Left lung (tissue), 10 donors: ENCODE results near the gene LRRC70. TPM values are rescaled to one million over a fixed set of nuclear protein-coding genes. Genes with fewer than 3 reads are reported as not detected.

Experiments used
- ATAC-seq: fragments of 200-7000 bp; cut with Tn5 transposase; one replicate; pipeline ENCODE4 v1.9.1; 2020; ENCODE audit warnings: moderate library complexity
- DNase-seq, 4 donors: peaks; one replicate each; pipeline ENCODE4 v3.0.0-alpha.2; 2013 to 2020
- H3K27ac ChIP-seq, 2 donors: fragments of 200-600 bp; sonication (generic) in 1 of 2; one replicate each; pipeline versions ENCODE4 v1.5.0 to v1.8.0; 2020 to 2021
- H3K27me3 ChIP-seq, 2 donors: fragments of 200-600 bp; sonication (generic) in 1 of 2; one replicate each; pipeline versions ENCODE4 v1.5.0 to v1.8.0; 2020 to 2021
- H3K36me3 ChIP-seq, 2 donors: fragments of 200-600 bp; sonication (generic) in 1 of 2; one replicate each; pipeline versions ENCODE4 v1.5.0 to v1.8.0; 2020 to 2021
- H3K4me1 ChIP-seq, 2 donors: fragments of 200-600 bp; one replicate each; pipeline ENCODE4 v1.8.0; 2021
- H3K4me3 ChIP-seq, 2 donors: fragments of 200-600 bp; sonication (generic) in 1 of 2; one replicate each; pipeline versions ENCODE4 v1.5.0 to v1.8.0; 2020 to 2021; ENCODE audit warnings: mild to moderate bottlenecking in 1 of 2
- H3K9me3 ChIP-seq, 2 donors: fragments of 200-600 bp; sonication (generic) in 1 of 2; one replicate each; pipeline versions ENCODE4 v1.5.0 to v1.8.0; 2020 to 2021
- intact Hi-C, 2 donors: fragments of 100-400 bp; cut with DNase I; formaldehyde crosslinking; loops; one replicate each; pipeline versions ENCODE4 v1.11.2 to v1.14.2; 2022
- polyA plus RNA-seq, 6 donors: library from polyadenylated mRNA; unstranded; fragments of 120-200 nt; gene quantifications; one replicate each; pipeline ENCODE4 v1.2.1, GENCODE V29; 2013; ENCODE audit not compliant: insufficient read length in 6 of 6
- total RNA-seq, 2 donors: library from RNA; stranded (reverse); fragmentation: NEBNext Ultra II Directional; extraction: Animal tissue kit (Norgen Biotek cat#: 25700); gene quantifications; one replicate each; pipeline ENCODE4 v1.2.1, GENCODE V29; 2021
- TF ChIP-seq, protein P1 (sequence below), 2 donors: fragments of 200-600 bp; sonication (generic) in 1 of 2; IDR thresholded peaks; one replicate each; pipeline versions ENCODE4 v1.5.0 to v1.8.0; 2021; ENCODE audit warnings: antibody characterized with exemption in 2 of 2
- donor health status: DM: no; HTN: yes; CAD: no.
- donor health status: DM: no; HTN: no; CAD: no.

The LRRC70 gene
- total and polyA plus RNA-seq, 8 donors: 1.1 to 11.8 (median 7.7) TPM

DNA sequence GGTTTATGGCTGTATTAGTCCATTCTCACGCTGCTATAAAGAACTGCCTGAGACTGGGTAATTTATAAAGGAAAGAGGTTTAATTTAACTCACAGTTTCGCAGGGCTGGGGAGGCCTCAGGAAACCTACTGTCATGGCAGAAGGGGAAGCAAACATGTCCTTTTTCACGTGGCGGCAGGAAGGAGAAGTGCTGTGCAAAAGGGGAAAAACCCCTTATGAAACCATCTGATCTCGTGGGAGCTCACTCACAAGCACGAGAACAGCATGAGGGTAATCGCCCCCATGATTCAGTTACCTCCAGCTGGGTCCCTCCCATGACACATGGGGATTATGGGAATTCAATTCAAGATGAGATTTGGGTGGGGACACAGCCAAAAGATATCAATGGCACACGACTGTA, 13.9 kb downstream of the LRRC70 start:
- DNase-seq (peak in 1 of 4 donors; percentile 37), ATAC-seq (no peak)
- H3K4me3 ChIP-seq: no peak overlapping the region
- TF ChIP-seq, protein P1, sequence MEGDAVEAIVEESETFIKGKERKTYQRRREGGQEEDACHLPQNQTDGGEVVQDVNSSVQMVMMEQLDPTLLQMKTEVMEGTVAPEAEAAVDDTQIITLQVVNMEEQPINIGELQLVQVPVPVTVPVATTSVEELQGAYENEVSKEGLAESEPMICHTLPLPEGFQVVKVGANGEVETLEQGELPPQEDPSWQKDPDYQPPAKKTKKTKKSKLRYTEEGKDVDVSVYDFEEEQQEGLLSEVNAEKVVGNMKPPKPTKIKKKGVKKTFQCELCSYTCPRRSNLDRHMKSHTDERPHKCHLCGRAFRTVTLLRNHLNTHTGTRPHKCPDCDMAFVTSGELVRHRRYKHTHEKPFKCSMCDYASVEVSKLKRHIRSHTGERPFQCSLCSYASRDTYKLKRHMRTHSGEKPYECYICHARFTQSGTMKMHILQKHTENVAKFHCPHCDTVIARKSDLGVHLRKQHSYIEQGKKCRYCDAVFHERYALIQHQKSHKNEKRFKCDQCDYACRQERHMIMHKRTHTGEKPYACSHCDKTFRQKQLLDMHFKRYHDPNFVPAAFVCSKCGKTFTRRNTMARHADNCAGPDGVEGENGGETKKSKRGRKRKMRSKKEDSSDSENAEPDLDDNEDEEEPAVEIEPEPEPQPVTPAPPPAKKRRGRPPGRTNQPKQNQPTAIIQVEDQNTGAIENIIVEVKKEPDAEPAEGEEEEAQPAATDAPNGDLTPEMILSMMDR (IDR thresholded peaks at IDR 0.05): no peak
- H3K9me3 ChIP-seq: no peaks in the 10 kb centered on the region
- peak overlapping the region in 1 of 2 donors; percentile 64 for H3K27ac ChIP-seq
- H3K4me1 ChIP-seq: no peaks in the 10 kb centered on the region
- intact Hi-C loops: no loop called here
- no peaks in the 10 kb centered on the region for H3K27me3 ChIP-seq
- H3K36me3 ChIP-seq: peaks cover 0 to 12% of the 10 kb centered on the region in 2 donors

DNA sequence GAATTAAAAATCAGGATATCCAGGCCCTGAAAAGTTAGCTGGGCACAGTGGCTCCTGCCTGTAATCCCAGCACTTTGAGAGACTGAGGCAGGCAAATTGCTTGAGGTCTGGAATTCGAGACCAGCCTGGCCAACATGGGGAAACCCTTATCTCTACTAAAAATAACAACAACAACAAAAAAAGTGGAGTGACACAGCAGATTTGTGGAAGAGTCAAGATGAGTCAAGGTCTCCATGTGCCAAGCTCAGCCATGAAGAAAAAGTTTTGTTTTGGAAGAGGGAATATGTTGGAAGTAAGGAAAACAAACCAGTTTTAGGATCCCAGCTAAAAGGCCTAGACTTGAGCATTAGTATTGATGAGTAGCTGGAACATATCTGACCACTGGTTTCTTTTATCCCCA, 14.7 kb downstream of the LRRC70 start:
- Histone ChIP-seq H3K9me3 (no peaks in the 10 kb centered on the region), H3K27ac (peak overlapping the region in 1 of 2 donors; percentile 64), H3K36me3 (peaks cover 0 to 12% of the 10 kb centered on the region in 2 donors), H3K4me3 (no peak overlapping the region), H3K27me3 (no peaks in the 10 kb centered on the region), H3K4me1 (no peaks in the 10 kb centered on the region)
- intact Hi-C loops: no loop called here
- DNase-seq (no peak), ATAC-seq (no peak)
- TF ChIP-seq, protein P1 (IDR thresholded peaks at IDR 0.05): no peak

DNA sequence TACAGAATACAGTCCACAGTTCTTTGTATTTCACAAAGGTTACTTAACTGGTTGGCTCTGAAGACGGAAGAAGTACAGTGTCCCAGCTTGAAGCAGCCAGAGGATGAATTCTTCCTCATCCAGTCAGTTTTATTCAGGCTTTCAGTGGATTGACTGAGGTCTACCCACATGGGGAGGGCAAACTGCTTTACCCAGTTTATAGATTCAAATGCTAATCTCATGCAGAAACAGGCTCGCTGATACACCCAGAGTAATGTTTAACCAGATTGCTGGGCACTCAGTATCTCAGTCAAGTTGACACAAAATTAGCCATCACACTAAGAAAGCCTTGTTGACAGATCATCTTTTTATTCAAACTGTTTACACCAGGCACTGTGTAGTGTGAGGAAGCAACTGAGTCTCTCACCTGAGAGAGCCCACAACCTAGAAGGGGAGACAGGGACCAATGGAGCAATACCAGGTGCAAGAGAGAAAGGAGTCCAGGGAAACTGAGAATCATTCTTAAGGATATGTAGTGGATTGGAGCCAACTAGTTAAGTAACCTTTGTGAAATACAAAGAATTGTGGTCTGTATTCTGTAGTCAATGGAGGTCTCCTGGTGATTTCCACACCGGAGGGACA, 15.9 kb downstream of the LRRC70 start:
- DNase-seq (no peak), ATAC-seq (no peak)
- intact Hi-C loops: no loop called here
- Histone ChIP-seq H3K4me3 (no peak overlapping the region), H3K36me3 (peaks cover 0 to 12% of the 10 kb centered on the region in 2 donors), H3K9me3 (no peaks in the 10 kb centered on the region), H3K27me3 (no peaks in the 10 kb centered on the region), H3K27ac (no peak overlapping the region), H3K4me1 (no peaks in the 10 kb centered on the region)
- TF ChIP-seq, protein P1 (IDR thresholded peaks at IDR 0.05): no peak

DNA sequence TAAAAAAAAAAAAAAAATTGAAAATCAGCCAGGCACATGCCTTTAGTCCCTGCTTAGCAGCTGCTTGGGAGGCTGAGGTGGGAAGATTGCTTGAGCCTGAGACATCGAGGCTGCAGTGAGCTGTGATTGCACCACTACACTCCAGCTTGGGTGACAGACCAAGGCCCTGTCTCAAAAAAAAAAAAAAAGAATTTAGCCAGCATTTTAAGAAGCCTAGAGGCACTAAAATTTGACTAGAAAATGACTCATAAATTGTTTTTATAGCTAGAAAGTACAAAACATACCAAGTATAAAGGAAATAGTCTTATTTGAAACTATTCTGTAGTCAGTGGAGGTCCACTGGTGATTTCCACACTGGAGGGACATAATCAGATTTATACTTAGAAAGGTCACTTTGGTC, 17.5 kb downstream of the LRRC70 start:
- ATAC-seq: no peak
- intact Hi-C loops: no loop called here
- H3K4me3 ChIP-seq: no peak overlapping the region
- no peak overlapping the region for H3K27ac ChIP-seq
- H3K9me3 ChIP-seq: no peaks in the 10 kb centered on the region
- peaks cover 0 to 12% of the 10 kb centered on the region in 2 donors for H3K36me3 ChIP-seq
- no peak for DNase-seq
- no peaks in the 10 kb centered on the region for H3K27me3 ChIP-seq
- no peaks in the 10 kb centered on the region for H3K4me1 ChIP-seq
- TF ChIP-seq, protein P1 (IDR thresholded peaks at IDR 0.05): no peak

DNA sequence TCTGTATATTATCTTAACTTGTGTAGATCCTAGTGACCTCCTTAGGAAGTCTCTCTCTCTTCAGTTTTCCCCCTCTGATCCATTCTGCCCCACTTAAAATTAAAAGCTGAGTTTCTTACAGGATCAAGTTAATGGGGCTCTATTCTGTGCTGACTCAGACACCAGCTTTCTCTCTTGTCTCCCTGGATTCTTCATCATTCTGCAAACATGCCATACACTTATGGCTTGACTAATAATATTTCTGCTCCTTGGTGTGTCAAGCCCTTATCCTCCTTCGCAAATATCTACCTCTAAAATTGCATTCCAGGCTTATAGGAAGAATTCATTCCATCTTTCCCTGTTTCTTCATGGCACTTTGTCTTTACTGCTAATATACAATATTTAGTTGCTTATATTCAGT, 18.1 kb downstream of the LRRC70 start:
- Histone ChIP-seq H3K4me3 (no peak overlapping the region), H3K36me3 (peaks cover 0 to 9% of the 10 kb centered on the region in 2 donors), H3K27ac (no peak overlapping the region), H3K4me1 (no peaks in the 10 kb centered on the region), H3K9me3 (no peaks in the 10 kb centered on the region), H3K27me3 (no peaks in the 10 kb centered on the region)
- no peak for DNase-seq
- no peak for ATAC-seq
- intact Hi-C loops: no loop called here
- TF ChIP-seq, protein P1 (IDR thresholded peaks at IDR 0.05): no peak
